Coronary artery (tissue), 2 donors: ENCODE data around the gene NTRK3.

ENCODE experiments used
- DNase-seq: peaks from one replicate; pipeline ENCODE4 v3.0.0-alpha.2; 2017; ENCODE audit warnings: low spot score
- H3K27ac ChIP-seq, 2 donors: fragments of 200-600 bp; sonication (generic); one replicate each; pipeline ENCODE4 v1.5.1; 2016 to 2019
- H3K4me3 ChIP-seq: fragments of 200-600 bp; sonication (generic); 2 replicates; pipeline ENCODE4 v1.5.1; 2016; ENCODE audit warnings: mild to moderate bottlenecking, moderate library complexity
- CTCF ChIP-seq: fragments of 200-600 bp; sonication (generic); IDR thresholded peaks from one replicate; pipeline ENCODE4 v1.5.1; 2019; ENCODE audit warnings: antibody characterized with exemption

Gene NTRK3

GRCh38 chr15:88021601-88022000, 234.9 kb downstream of the NTRK3 start:
- no peak for TF ChIP-seq CTCF
- peak overlapping the region in 1 of 2 donors; percentile 10 for H3K27ac ChIP-seq
- H3K4me3 ChIP-seq: no peak overlapping the region
- no peak for DNase-seq

GRCh38 chr15:88020806-88021205, 235.7 kb downstream of the NTRK3 start:
- H3K27ac ChIP-seq: peak overlapping the region in 1 of 2 donors; percentile 48
- H3K4me3 ChIP-seq: no peak overlapping the region
- DNase-seq: no peak
- TF ChIP-seq CTCF: no peak

GRCh38 chr15:88019656-88020055, 236.9 kb downstream of the NTRK3 start:
- TF ChIP-seq CTCF: no peak
- DNase-seq: no peak

GRCh38 chr15:88018869-88019641, 237.5 kb downstream of the NTRK3 start:
- no peak for TF ChIP-seq CTCF
- Histone ChIP-seq H3K4me3 (no peak overlapping the region), H3K27ac (no peak overlapping the region)
- DNase-seq: no peak

More at GRCh38 chr15:88019656-88020055, 236.9 kb downstream of the NTRK3 start:
- Histone ChIP-seq H3K4me3 (no peak overlapping the region), H3K27ac (no peak overlapping the region)

- no peak for DNase-seq
- no peak for TF ChIP-seq CTCF
- no peak overlapping the region for H3K27ac ChIP-seq
Observed at GRCh38 chr15:88017753-88018152, 238.8 kb downstream of the NTRK3 start.

GRCh38 chr15:88016406-88016805, 240.1 kb downstream of the NTRK3 start:
- Histone ChIP-seq H3K4me3 (no peak overlapping the region), H3K27ac (no peak overlapping the region)
- no peak for TF ChIP-seq CTCF
- no peak for DNase-seq

More at GRCh38 chr15:88017753-88018152, 238.8 kb downstream of the NTRK3 start:
- H3K4me3 ChIP-seq: no peak overlapping the region

GRCh38 chr15:88015228-88015860, 241.2 kb downstream of the NTRK3 start:
- Histone ChIP-seq H3K27ac (peak overlapping the region; percentile 38 to 63), H3K4me3 (peak overlapping the region; percentile 28)
- DNase-seq: no peak
- TF ChIP-seq CTCF: peak; percentile 32
